Ascending aorta (tissue), 2 donors: Measurements from ENCODE around the gene LDLRAD4. TPM values are rescaled to one million over a fixed set of nuclear protein-coding genes. Genes with fewer than 3 reads are reported as not detected.

ENCODE experiments used
- DNase-seq, 2 donors: peaks; one replicate each; pipeline ENCODE4 v3.0.0-alpha.2; 2019; ENCODE audit warnings: low spot score in 2 of 2
- H3K27ac ChIP-seq, 2 donors: fragments of 200-600 bp; sonication (generic); one replicate each; pipeline ENCODE4 v1.5.1; 2016 to 2017; ENCODE audit warnings: mild to moderate bottlenecking in 1 of 2
- H3K27me3 ChIP-seq: fragments of 200-600 bp; sonication (generic); one replicate; pipeline ENCODE4 v1.5.1; 2017
- H3K36me3 ChIP-seq, 2 donors: fragments of 200-600 bp; sonication (generic); one replicate each; pipeline ENCODE4 v1.5.1; 2016
- H3K4me1 ChIP-seq, 2 donors: fragments of 200-600 bp; sonication (generic); one replicate each; pipeline ENCODE4 v1.5.1; 2016 to 2017; ENCODE audit warnings: mild to moderate bottlenecking in 1 of 2
- H3K4me3 ChIP-seq, 2 donors: fragments of 200-600 bp; sonication (generic); one replicate each; pipeline ENCODE4 v1.5.1; 2016 to 2017; ENCODE audit warnings: mild to moderate bottlenecking in 1 of 2
- H3K9me3 ChIP-seq, 2 donors: fragments of 200-600 bp; sonication (generic); one replicate each; pipeline ENCODE4 v1.5.1; 2016
- intact Hi-C: fragments of 100-400 bp; cut with DNase I; formaldehyde crosslinking; loops from one replicate; pipeline ENCODE4 v1.15.1; 2023
- total RNA-seq: library from RNA; depleted of rRNA; stranded (reverse); fragments of >200 nt; gene quantifications from one replicate; pipeline ENCODE4 v1.1.0, GENCODE V29; 2016
- TF ChIP-seq, protein P1 (sequence below), 3 experiments: fragments of 200-600 bp in 2 of 3; fragments of 450-650 bp in 1 of 3; sonication (generic) in 2 of 3; IDR thresholded peaks; one replicate each; pipeline ENCODE4 v1.5.1; 2016 to 2019; ENCODE audit warnings: antibody characterized with exemption in 3 of 3, mild to moderate bottlenecking in 1 of 3, moderate library complexity in 1 of 3

The LDLRAD4 gene
- total RNA-seq, 1 donor from 2014 or later, result 21.0 TPM

- DNase-seq, result no peak
- no peaks in the 10 kb centered on the region for H3K27me3 ChIP-seq
- H3K4me3 ChIP-seq, result no peak overlapping the region
- TF ChIP-seq, protein P1, sequence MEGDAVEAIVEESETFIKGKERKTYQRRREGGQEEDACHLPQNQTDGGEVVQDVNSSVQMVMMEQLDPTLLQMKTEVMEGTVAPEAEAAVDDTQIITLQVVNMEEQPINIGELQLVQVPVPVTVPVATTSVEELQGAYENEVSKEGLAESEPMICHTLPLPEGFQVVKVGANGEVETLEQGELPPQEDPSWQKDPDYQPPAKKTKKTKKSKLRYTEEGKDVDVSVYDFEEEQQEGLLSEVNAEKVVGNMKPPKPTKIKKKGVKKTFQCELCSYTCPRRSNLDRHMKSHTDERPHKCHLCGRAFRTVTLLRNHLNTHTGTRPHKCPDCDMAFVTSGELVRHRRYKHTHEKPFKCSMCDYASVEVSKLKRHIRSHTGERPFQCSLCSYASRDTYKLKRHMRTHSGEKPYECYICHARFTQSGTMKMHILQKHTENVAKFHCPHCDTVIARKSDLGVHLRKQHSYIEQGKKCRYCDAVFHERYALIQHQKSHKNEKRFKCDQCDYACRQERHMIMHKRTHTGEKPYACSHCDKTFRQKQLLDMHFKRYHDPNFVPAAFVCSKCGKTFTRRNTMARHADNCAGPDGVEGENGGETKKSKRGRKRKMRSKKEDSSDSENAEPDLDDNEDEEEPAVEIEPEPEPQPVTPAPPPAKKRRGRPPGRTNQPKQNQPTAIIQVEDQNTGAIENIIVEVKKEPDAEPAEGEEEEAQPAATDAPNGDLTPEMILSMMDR (IDR thresholded peaks at IDR 0.05), result no peak
- H3K36me3 ChIP-seq, result no peaks in the 10 kb centered on the region
- H3K4me1 ChIP-seq, result peaks cover 0 to 13% of the 10 kb centered on the region in 2 donors
- no peak overlapping the region for H3K27ac ChIP-seq
- H3K9me3 ChIP-seq, result no peaks in the 10 kb centered on the region
- intact Hi-C loops, result no loop called here
Observed at GRCh38 chr18:13371689-13372418, 153.3 kb downstream of the LDLRAD4 start.

DNA sequence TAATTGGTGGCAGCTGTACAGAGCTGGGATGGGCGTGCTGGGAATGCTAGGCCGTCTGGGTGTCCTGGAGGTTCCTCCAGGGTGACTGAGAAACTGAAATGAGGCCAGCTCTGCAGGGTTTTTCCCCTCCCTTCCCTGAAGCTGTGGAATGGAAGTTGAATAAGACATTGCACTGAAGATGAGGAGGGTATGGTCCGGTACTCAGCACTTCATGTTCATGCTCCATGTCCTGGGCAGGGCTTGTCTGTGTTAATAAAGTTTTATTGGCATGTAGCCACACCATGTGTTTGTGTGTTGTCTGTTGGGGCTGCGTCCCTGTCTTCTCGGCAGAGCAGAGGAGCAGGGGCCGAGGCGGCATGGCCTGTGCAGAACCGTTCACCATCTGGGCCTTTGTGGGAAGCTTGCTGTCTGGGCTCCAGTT is 154.0 kb downstream of the LDLRAD4 start:
- H3K4me1 ChIP-seq, result peaks cover 0 to 13% of the 10 kb centered on the region in 2 donors
- no peak overlapping the region for H3K27ac ChIP-seq
- intact Hi-C loops, result no loop called here
- no peak for DNase-seq
- H3K4me3 ChIP-seq, result no peak overlapping the region
- H3K27me3 ChIP-seq, result no peaks in the 10 kb centered on the region
- H3K36me3 ChIP-seq, result no peaks in the 10 kb centered on the region
- TF ChIP-seq, protein P1 (IDR thresholded peaks at IDR 0.05), result no peak
- H3K9me3 ChIP-seq, result no peaks in the 10 kb centered on the region

GRCh38 chr18:13374096-13374467 is 155.5 kb downstream of the LDLRAD4 start:
- intact Hi-C loops, result loop anchor here (2.0 kb wide), 3 partner anchors 113 to 155 kb away; partner anchors contain the start of gene LDLRAD4
- Histone ChIP-seq H3K4me1 (peaks cover 3 to 24% of the 10 kb centered on the region in 2 donors), H3K9me3 (no peaks in the 10 kb centered on the region), H3K27ac (peak overlapping the region in 1 of 2 donors; percentile 73), H3K36me3 (no peaks in the 10 kb centered on the region), H3K27me3 (no peaks in the 10 kb centered on the region), H3K4me3 (no peak overlapping the region)
- TF ChIP-seq, protein P1 (IDR thresholded peaks at IDR 0.05), result no peak
- DNase-seq, result no peak

- Histone ChIP-seq H3K4me1 (peaks cover 6 to 30% of the 10 kb centered on the region in 2 donors), H3K27ac (peak overlapping the region; percentile 69 to 73)
- intact Hi-C loops, result loop anchor here (2.0 kb wide), 3 partner anchors 114 to 156 kb away; partner anchors contain the start of gene LDLRAD4
Observed at GRCh38 chr18:13374468-13375301, 156.1 kb downstream of the LDLRAD4 start.

More at GRCh38 chr18:13374468-13375301, 156.1 kb downstream of the LDLRAD4 start:
- TF ChIP-seq, protein P1 (IDR thresholded peaks at IDR 0.05), result no peak
- DNase-seq, result no peak
- Histone ChIP-seq H3K27me3 (no peaks in the 10 kb centered on the region), H3K36me3 (no peaks in the 10 kb centered on the region), H3K4me3 (peak overlapping the region in 1 of 2 donors; percentile 9), H3K9me3 (no peaks in the 10 kb centered on the region)
